ENCODE results near the gene GMDS. TPM values are rescaled to one million over a fixed set of nuclear protein-coding genes. Genes with fewer than 3 reads are reported as not detected.

GMDS gene
- total RNA-seq, 4 donors from 2014 or later, result 197 to 375 (median 215) TPM

DNA sequence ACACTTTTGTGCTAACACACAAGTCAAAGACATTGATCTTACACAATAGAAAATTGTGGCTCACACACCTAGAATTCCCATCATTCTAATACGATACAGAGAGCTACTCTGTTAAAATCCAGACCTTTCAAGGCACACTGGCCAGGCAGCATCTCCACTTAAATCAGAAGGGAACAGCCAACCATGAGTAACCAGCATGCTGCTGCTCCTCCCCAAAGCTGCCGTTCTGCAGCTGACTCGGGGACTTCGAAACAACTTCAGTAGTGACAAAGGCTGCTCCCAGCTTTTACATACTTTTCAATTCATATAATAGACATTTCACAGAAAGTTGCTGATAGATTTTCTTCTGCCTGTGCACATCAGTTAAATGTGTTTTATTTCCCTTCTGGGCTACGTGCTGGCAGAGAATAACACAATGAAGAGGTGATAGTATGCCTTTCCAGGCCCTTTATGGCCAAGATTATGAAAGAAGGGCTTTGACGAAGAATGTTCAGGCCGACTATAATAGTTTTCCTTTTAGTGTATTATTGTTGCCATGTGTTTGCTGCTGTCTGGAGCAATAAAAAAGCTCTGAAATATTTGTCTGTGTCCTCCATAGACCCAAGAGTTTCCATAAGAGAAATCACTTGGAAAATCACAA, 159.0 kb downstream of the GMDS start:
- Histone ChIP-seq H3K9me3 (no peaks in the 10 kb centered on the region), H3K27me3 (no peaks in the 10 kb centered on the region), H3K4me3 (no peak overlapping the region), H3K36me3 (no peaks in the 10 kb centered on the region), H3K4me1 (no peaks in the 10 kb centered on the region), H3K27ac (no peak overlapping the region)
- TF ChIP-seq, protein P1, sequence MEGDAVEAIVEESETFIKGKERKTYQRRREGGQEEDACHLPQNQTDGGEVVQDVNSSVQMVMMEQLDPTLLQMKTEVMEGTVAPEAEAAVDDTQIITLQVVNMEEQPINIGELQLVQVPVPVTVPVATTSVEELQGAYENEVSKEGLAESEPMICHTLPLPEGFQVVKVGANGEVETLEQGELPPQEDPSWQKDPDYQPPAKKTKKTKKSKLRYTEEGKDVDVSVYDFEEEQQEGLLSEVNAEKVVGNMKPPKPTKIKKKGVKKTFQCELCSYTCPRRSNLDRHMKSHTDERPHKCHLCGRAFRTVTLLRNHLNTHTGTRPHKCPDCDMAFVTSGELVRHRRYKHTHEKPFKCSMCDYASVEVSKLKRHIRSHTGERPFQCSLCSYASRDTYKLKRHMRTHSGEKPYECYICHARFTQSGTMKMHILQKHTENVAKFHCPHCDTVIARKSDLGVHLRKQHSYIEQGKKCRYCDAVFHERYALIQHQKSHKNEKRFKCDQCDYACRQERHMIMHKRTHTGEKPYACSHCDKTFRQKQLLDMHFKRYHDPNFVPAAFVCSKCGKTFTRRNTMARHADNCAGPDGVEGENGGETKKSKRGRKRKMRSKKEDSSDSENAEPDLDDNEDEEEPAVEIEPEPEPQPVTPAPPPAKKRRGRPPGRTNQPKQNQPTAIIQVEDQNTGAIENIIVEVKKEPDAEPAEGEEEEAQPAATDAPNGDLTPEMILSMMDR (IDR thresholded peaks at IDR 0.05), result no peak
- no peak for TF ChIP-seq POLR2A (IDR thresholded peaks at IDR 0.05)
- DNase-seq, result no peak

DNA sequence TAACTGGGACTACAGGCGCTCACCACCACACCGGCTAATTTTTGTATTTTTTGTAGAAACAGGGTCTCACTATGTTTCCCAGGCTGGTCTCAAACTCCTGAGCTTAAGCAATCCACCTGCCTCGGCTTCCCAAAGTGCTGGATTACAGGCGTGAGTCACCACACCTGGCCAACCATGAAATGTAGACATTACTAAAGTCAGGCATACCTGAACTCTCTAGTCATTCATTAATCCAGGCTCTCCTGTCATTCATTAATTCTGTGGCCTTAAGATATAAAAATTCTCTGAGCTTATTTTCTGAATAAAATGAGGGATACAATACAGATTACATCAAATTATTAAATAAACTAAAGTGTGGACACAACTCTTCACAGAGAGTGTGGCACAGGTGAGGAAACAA, 159.7 kb downstream of the GMDS start:
- TF ChIP-seq, protein P1 (IDR thresholded peaks at IDR 0.05), result no peak
- TF ChIP-seq POLR2A (IDR thresholded peaks at IDR 0.05), result no peak
- no peaks in the 10 kb centered on the region for H3K27me3 ChIP-seq
- H3K9me3 ChIP-seq, result no peaks in the 10 kb centered on the region
- no peak overlapping the region for H3K4me3 ChIP-seq
- no peaks in the 10 kb centered on the region for H3K4me1 ChIP-seq
- H3K36me3 ChIP-seq, result no peaks in the 10 kb centered on the region
- no peak overlapping the region for H3K27ac ChIP-seq
- DNase-seq, result no peak

DNA sequence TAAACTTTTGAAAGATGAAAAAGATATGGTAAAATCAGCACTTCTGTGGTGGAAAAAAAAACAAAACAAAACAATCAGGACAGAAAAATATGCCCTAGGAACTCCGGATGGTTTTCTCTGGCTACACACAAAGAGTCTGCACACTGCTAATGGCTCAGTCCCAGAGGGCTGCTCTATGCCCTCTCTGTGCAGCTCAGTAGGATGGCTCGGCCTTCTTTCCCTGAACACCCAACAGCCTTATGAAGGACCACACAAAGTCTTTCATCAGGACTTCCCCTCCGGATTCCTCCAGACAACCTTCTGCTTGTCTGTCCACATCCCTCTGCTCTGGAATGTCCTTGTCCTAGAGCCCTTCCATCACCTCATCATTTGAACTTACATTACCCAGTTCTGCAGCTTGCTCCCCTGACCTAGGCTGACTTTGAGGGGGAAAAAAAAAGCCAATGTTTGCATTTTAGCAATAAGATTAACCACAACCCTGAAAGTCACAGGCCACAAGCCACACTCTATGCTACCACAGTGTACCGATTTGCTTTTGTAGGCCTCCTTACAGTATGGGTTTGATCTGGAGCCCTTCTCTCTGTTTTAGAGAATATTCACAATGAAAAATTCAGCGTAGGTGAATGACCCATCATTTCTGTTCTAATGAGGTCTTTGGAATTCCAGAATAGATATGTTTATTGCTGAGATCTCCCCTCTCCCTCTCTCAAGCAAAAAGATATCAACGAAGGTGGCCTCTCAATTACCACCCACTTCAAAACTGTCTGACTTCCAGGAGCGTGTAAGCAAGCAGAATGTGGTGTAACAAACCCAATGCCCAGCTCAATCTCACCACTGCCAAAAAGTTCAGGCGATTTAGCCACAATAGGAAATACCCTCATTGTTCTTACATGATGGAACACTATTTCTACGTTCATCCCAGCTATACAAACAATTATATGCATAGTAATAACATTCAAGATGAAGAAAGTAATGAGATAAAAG, 164.0 kb downstream of the GMDS start:
- no peak overlapping the region for H3K4me3 ChIP-seq
- H3K27me3 ChIP-seq, result no peaks in the 10 kb centered on the region
- H3K9me3 ChIP-seq, result no peaks in the 10 kb centered on the region
- H3K4me1 ChIP-seq, result no peaks in the 10 kb centered on the region
- DNase-seq, result peak in 1 of 3 donors; percentile 52
- no peaks in the 10 kb centered on the region for H3K36me3 ChIP-seq
- TF ChIP-seq POLR2A (IDR thresholded peaks at IDR 0.05), result no peak
- TF ChIP-seq, protein P1 (IDR thresholded peaks at IDR 0.05), result no peak
- no peak overlapping the region for H3K27ac ChIP-seq

DNA sequence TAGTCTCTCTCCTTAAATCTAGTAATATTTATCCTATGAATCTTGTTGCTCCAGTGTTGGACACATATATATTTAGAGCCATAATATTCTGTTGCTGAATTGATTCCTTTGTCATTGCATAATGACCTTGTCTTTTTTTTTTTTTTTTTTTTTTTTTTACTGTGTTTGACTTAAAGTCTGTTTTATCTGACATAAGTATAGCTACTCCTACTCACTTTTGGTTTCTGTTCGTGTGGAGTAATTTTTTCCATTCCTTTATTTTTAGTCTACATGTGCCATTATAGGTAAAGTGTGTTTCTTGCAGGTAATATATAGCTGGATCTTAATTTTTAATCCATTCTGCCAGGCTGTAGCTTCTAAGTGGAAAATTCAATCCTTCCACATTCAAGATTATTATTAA, 166.5 kb downstream of the GMDS start:
- Histone ChIP-seq H3K27ac (no peak overlapping the region), H3K9me3 (no peaks in the 10 kb centered on the region), H3K4me1 (no peaks in the 10 kb centered on the region), H3K36me3 (no peaks in the 10 kb centered on the region), H3K4me3 (no peak overlapping the region), H3K27me3 (no peaks in the 10 kb centered on the region)
- DNase-seq, result no peak
- TF ChIP-seq, protein P1 (IDR thresholded peaks at IDR 0.05), result no peak
- no peak for TF ChIP-seq POLR2A (IDR thresholded peaks at IDR 0.05)

DNA sequence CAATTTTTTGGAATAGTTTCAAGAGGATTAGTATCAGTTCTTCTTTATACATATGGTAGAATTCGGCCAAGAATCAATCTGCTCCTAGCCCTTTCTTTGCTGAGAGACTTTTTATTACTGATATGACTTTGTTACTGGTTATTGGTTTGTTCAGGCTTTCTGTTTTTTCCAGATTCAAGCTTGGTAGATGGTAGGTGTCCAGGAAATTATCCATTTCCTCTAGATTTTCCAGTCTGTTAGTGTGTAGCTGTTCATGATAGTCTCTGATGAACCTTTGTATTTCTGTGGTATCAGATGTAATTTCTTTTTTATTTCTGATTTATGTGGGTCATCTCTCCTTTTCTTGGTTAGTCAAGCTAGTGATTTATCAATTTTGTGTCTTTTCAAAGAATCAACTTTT, 167.6 kb downstream of the GMDS start:
- H3K27ac ChIP-seq, result no peak overlapping the region
- no peak for TF ChIP-seq POLR2A (IDR thresholded peaks at IDR 0.05)
- TF ChIP-seq, protein P1 (IDR thresholded peaks at IDR 0.05), result no peak
- H3K4me1 ChIP-seq, result no peaks in the 10 kb centered on the region
- H3K4me3 ChIP-seq, result no peak overlapping the region
- DNase-seq, result no peak
- no peaks in the 10 kb centered on the region for H3K27me3 ChIP-seq
- no peaks in the 10 kb centered on the region for H3K9me3 ChIP-seq
- H3K36me3 ChIP-seq, result no peaks in the 10 kb centered on the region

Measured in Peyer's patch (tissue), 4 donors.